GM18502 (cell line): ENCODE results near the gene MPPED1.

Experiments
- ATAC-seq: cut with Tn5 transposase; IDR thresholded peaks from one replicate; pipeline ENCODE4 v1.9.1; 2021; ENCODE audit warnings: mild to moderate bottlenecking; ENCODE audit not compliant: unreplicated experiment, poor library complexity

MPPED1 gene

GRCh38 chr22:43392385-43392989 is 19.3 kb upstream of the MPPED1 start:
- no peak for ATAC-seq

- no peak for ATAC-seq
These were observed 18.5 kb upstream of the MPPED1 start for GRCh38 chr22:43393132-43393843.

- no peak for ATAC-seq
These were observed 17.9 kb upstream of the MPPED1 start for GRCh38 chr22:43393844-43394474.

- ATAC-seq, result no peak
These were observed 16.6 kb upstream of the MPPED1 start for GRCh38 chr22:43395086-43395695.

GRCh38 chr22:43396321-43396933 is 15.4 kb upstream of the MPPED1 start:
- ATAC-seq, result no peak

- ATAC-seq, result no peak
These were observed 14.8 kb upstream of the MPPED1 start for GRCh38 chr22:43396934-43397457.

- ATAC-seq, result no peak
These were observed 14.0 kb upstream of the MPPED1 start for GRCh38 chr22:43397766-43398165.

- ATAC-seq, result no peak
These were observed 13.6 kb upstream of the MPPED1 start for GRCh38 chr22:43398246-43398645.

GRCh38 chr22:43398910-43399309 is 12.9 kb upstream of the MPPED1 start:
- ATAC-seq, result no peak

- no peak for ATAC-seq
These were observed 12.4 kb upstream of the MPPED1 start for GRCh38 chr22:43399338-43399979.

- no peak for ATAC-seq
These were observed 11.8 kb upstream of the MPPED1 start for GRCh38 chr22:43399980-43400358.

- no peak for ATAC-seq
These were observed 11.4 kb upstream of the MPPED1 start for GRCh38 chr22:43400449-43400848.

GRCh38 chr22:43401233-43401632 is 10.6 kb upstream of the MPPED1 start:
- ATAC-seq, result no peak

GRCh38 chr22:43401661-43402060 is 10.2 kb upstream of the MPPED1 start:
- no peak for ATAC-seq

GRCh38 chr22:43402128-43402527 is 9.7 kb upstream of the MPPED1 start:
- no peak for ATAC-seq

GRCh38 chr22:43404673-43405385 is 7.0 kb upstream of the MPPED1 start:
- ATAC-seq, result no peak

- ATAC-seq, result no peak
These were observed 5.5 kb upstream of the MPPED1 start for GRCh38 chr22:43406186-43406790.

GRCh38 chr22:43407591-43407990 is 4.2 kb upstream of the MPPED1 start:
- no peak for ATAC-seq

- ATAC-seq, result no peak
These were observed 3.8 kb upstream of the MPPED1 start for GRCh38 chr22:43408009-43408408.
